IPS-NIHi7 (cell line): Measurements from ENCODE around the gene NLGN1.
"Not testable (repeated sequence)": the region's sequence is repeated elsewhere in the genome, so short reads cannot be mapped to it uniquely, and the experiment has no call there.

ENCODE experiments used
- DNase-seq: peaks from one replicate; pipeline ENCODE4 v3.0.0; 2012; ENCODE audit warnings: mixed read lengths; ENCODE audit errors: extremely low spot score

NLGN1 gene

GRCh38 chr3:174216946-174217718, 819.6 kb downstream of the NLGN1 start:
- DNase-seq, result no peak

GRCh38 chr3:174218016-174218415, 820.5 kb downstream of the NLGN1 start:
- no peak for DNase-seq

GRCh38 chr3:174219738-174220137, 822.2 kb downstream of the NLGN1 start:
- DNase-seq, result no peak

GRCh38 chr3:174220775-174221554, 823.4 kb downstream of the NLGN1 start:
- DNase-seq, result no peak

- DNase-seq, result no peak
Measured at GRCh38 chr3:174223042-174223441, 825.5 kb downstream of the NLGN1 start.

- no peak for DNase-seq
Measured at GRCh38 chr3:174223626-174224025, 826.1 kb downstream of the NLGN1 start.

- no peak for DNase-seq
Measured at GRCh38 chr3:174229916-174230315, 832.4 kb downstream of the NLGN1 start.

- not testable (repeated sequence) for DNase-seq
Measured at GRCh38 chr3:174232028-174232657, 834.6 kb downstream of the NLGN1 start.

GRCh38 chr3:174232658-174233429, 835.3 kb downstream of the NLGN1 start:
- DNase-seq, result peak; percentile 26

GRCh38 chr3:174233511-174233910, 836.0 kb downstream of the NLGN1 start:
- DNase-seq, result no peak

- no peak for DNase-seq
Measured at GRCh38 chr3:174242311-174243041, 844.9 kb downstream of the NLGN1 start.

- DNase-seq, result no peak
Measured at GRCh38 chr3:174243171-174243570, 845.6 kb downstream of the NLGN1 start.

- peak; percentile 22 for DNase-seq
Measured at GRCh38 chr3:174247687-174248152, 850.2 kb downstream of the NLGN1 start.

- DNase-seq, result no peak
Measured at GRCh38 chr3:174251681-174252080, 854.1 kb downstream of the NLGN1 start.

GRCh38 chr3:174253196-174253823, 855.8 kb downstream of the NLGN1 start:
- DNase-seq, result no peak

- DNase-seq, result no peak
Measured at GRCh38 chr3:174253940-174254339, 856.4 kb downstream of the NLGN1 start.

- DNase-seq, result no peak
Measured at GRCh38 chr3:174255454-174255853, 857.9 kb downstream of the NLGN1 start.

GRCh38 chr3:174266476-174266875, 868.9 kb downstream of the NLGN1 start:
- no peak for DNase-seq

- no peak for DNase-seq
Measured at GRCh38 chr3:174268061-174268460, 870.5 kb downstream of the NLGN1 start.

GRCh38 chr3:174268586-174268985, 871.0 kb downstream of the NLGN1 start:
- DNase-seq, result no peak
